ENCODE data around the gene ZNF124.

Gene ZNF124

GRCh38 chr1:247182994-247183393, 11.2 kb upstream of the ZNF124 start:
- Histone ChIP-seq H3K9me2 (ENCODE audit: low read depth, low read length) (no peaks in the 10 kb centered on the region), H3F3A (ENCODE audit: insufficient read depth, low read length) (no peaks in the 10 kb centered on the region), H4K20me1 (ENCODE audit: insufficient read depth, low read length) (no peaks in the 10 kb centered on the region), H3K79me2 (ENCODE audit: insufficient read depth, low read length) (no peaks in the 10 kb centered on the region), H3K36me3 (ENCODE audit: insufficient read depth, low read length) (peaks cover 6% of the 10 kb centered on the region), H3K27ac (ENCODE audit: low read depth, low read length, poor library complexity, severe bottlenecking) (no peak overlapping the region), H3K9ac (ENCODE audit: low read length) (no peak overlapping the region), H2AFZ (ENCODE audit: low read length) (no peak overlapping the region), H3K9me3 (ENCODE audit: low read length) (peaks cover 30% of the 10 kb centered on the region), H3K4me2 (ENCODE audit: low read length) (no peak overlapping the region), H3K27me3 (ENCODE audit: insufficient read depth, low read length) (no peaks in the 10 kb centered on the region), H3K4me1 (ENCODE audit: insufficient read depth, low read length, severe bottlenecking) (no peaks in the 10 kb centered on the region), H3K4me3 (ENCODE audit: low read depth, low read length, poor library complexity, severe bottlenecking) (no peak overlapping the region)
- no peak for TF ChIP-seq EZH2 (IDR thresholded peaks at IDR 0.05; ENCODE audit: borderline replicate concordance, low read length)
- no peak for TF ChIP-seq CTCF (IDR thresholded peaks at IDR 0.05; ENCODE audit: low read length)

- H3K9me3 ChIP-seq (ENCODE audit: low read length), result peaks cover 22% of the 10 kb centered on the region
These were observed 8.8 kb upstream of the ZNF124 start for GRCh38 chr1:247180581-247180980.

DNA sequence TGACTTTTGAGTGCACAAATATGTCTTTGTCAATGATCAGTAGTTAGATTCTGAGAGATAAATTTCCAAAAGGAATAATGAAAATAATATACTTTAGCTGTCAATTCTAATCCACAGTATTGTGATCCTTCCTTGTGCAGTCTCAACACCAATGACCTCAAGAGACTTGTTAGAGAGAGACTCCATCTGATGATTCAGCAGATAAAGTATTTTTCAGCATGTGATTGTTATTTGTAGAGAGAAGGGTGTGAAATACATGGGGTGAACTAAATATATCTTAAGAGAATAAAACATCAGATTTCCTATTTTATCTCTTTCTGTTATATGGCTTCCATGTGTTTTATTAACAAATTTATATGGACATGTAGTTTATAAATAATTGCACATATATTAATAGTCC, 5.9 kb upstream of the ZNF124 start:
- no peak overlapping the region for H3K4me2 ChIP-seq (ENCODE audit: low read length)
- no peaks in the 10 kb centered on the region for H3K9me2 ChIP-seq (ENCODE audit: low read depth, low read length)
- no peaks in the 10 kb centered on the region for H3K27me3 ChIP-seq (ENCODE audit: insufficient read depth, low read length)
- peaks cover 11% of the 10 kb centered on the region; the same call in 1 of the 2 replicates for H3K9me3 ChIP-seq (ENCODE audit: low read length)
- H3K36me3 ChIP-seq (ENCODE audit: insufficient read depth, low read length), result no peaks in the 10 kb centered on the region
- H3K4me3 ChIP-seq (ENCODE audit: low read depth, low read length, poor library complexity, severe bottlenecking), result no peak overlapping the region
- H3F3A ChIP-seq (ENCODE audit: insufficient read depth, low read length), result no peaks in the 10 kb centered on the region
- TF ChIP-seq CTCF (IDR thresholded peaks at IDR 0.05; ENCODE audit: low read length) (no peak), EZH2 (IDR thresholded peaks at IDR 0.05; ENCODE audit: borderline replicate concordance, low read length) (no peak)
- H3K4me1 ChIP-seq (ENCODE audit: insufficient read depth, low read length, severe bottlenecking), result peaks cover 7% of the 10 kb centered on the region
- no peak overlapping the region for H3K27ac ChIP-seq (ENCODE audit: low read depth, low read length, poor library complexity, severe bottlenecking)
- H2AFZ ChIP-seq (ENCODE audit: low read length), result no peak overlapping the region
- H3K9ac ChIP-seq (ENCODE audit: low read length), result no peak overlapping the region
- no peaks in the 10 kb centered on the region for H4K20me1 ChIP-seq (ENCODE audit: insufficient read depth, low read length)
- no peaks in the 10 kb centered on the region for H3K79me2 ChIP-seq (ENCODE audit: insufficient read depth, low read length)

More at GRCh38 chr1:247180581-247180980, 8.8 kb upstream of the ZNF124 start:
- Histone ChIP-seq H3K79me2 (ENCODE audit: insufficient read depth, low read length) (no peaks in the 10 kb centered on the region), H3K36me3 (ENCODE audit: insufficient read depth, low read length) (no peaks in the 10 kb centered on the region), H2AFZ (ENCODE audit: low read length) (no peak overlapping the region), H3K9me2 (ENCODE audit: low read depth, low read length) (no peaks in the 10 kb centered on the region), H4K20me1 (ENCODE audit: insufficient read depth, low read length) (no peaks in the 10 kb centered on the region), H3F3A (ENCODE audit: insufficient read depth, low read length) (no peaks in the 10 kb centered on the region), H3K4me3 (ENCODE audit: low read depth, low read length, poor library complexity, severe bottlenecking) (no peak overlapping the region), H3K27ac (ENCODE audit: low read depth, low read length, poor library complexity, severe bottlenecking) (no peak overlapping the region), H3K9ac (ENCODE audit: low read length) (no peak overlapping the region), H3K27me3 (ENCODE audit: insufficient read depth, low read length) (no peaks in the 10 kb centered on the region), H3K4me1 (ENCODE audit: insufficient read depth, low read length, severe bottlenecking) (no peaks in the 10 kb centered on the region), H3K4me2 (ENCODE audit: low read length) (no peak overlapping the region)
- no peak for TF ChIP-seq EZH2 (IDR thresholded peaks at IDR 0.05; ENCODE audit: borderline replicate concordance, low read length)
- TF ChIP-seq CTCF (IDR thresholded peaks at IDR 0.05; ENCODE audit: low read length), result no peak

All from OCI-LY1 (cell line).